ENCODE measurements around the gene SUFU. TPM values are rescaled to one million over a fixed set of nuclear protein-coding genes. Genes with fewer than 3 reads are reported as not detected.

The SUFU gene
- total RNA-seq, 1 experiment from 2014 or later: 10.6 TPM

- Mint-ChIP-seq H3K9me3 (ENCODE audit: unreplicated experiment) (no peaks in the 10 kb centered on the region), H3K27me3 (ENCODE audit: insufficient read depth, unreplicated experiment) (no peaks in the 10 kb centered on the region), H3K36me3 (ENCODE audit: insufficient read depth, unreplicated experiment) (peaks cover 5% of the 10 kb centered on the region), H3K27ac (ENCODE audit: unreplicated experiment) (peak overlapping the region; percentile 88), H3K4me1 (ENCODE audit: low read depth, unreplicated experiment) (peaks cover 42% of the 10 kb centered on the region), H3K4me3 (ENCODE audit: unreplicated experiment) (no peak overlapping the region)
- H3K4me3 ChIP-seq (ENCODE audit: low read depth, low read length): no peak overlapping the region
- no peaks in the 10 kb centered on the region for H3K36me3 ChIP-seq (ENCODE audit: control insufficient read depth, insufficient read depth, low read length)
- no TSS peak for BruUV-seq (replicated peaks)
- CTCF ChIA-PET: interaction anchor here (0.5 to 1.1 kb wide), 3 partner anchors 10 to 644 kb away, joined by 3 to 4 read pairs (median 3); no protein-coding TSS in a partner anchor
- POLR2A ChIA-PET: no interaction called here
- H3K4me1 ChIP-seq: peaks cover 30% of the 10 kb centered on the region
- H3K27me3 ChIP-seq (replicated peaks; ENCODE audit: control insufficient read depth, insufficient read depth, low read length): no peaks in the 10 kb centered on the region
- TF ChIP-seq CTCF (IDR thresholded peaks at IDR 0.05; ENCODE audit: insufficient read depth in 1 of 2, low read depth in 1 of 2, low read length in 1 of 2, severe bottlenecking in 1 of 2, unreplicated experiment in 1 of 2): no peak
- intact Hi-C loops (cut with micrococcal nuclease; ENCODE audit: unreplicated experiment): no loop called here
- no peaks in the 10 kb centered on the region for H3K9me3 ChIP-seq
- no peak for DNase-seq
These were observed 121.2 kb downstream of the SUFU start for GRCh38 chr10:102624751-102625645.

- no peak for TF ChIP-seq CTCF (IDR thresholded peaks at IDR 0.05; ENCODE audit: insufficient read depth in 1 of 2, low read depth in 1 of 2, low read length in 1 of 2, severe bottlenecking in 1 of 2, unreplicated experiment in 1 of 2)
- no peak for DNase-seq
- no peak overlapping the region for H3K4me3 ChIP-seq (ENCODE audit: low read depth, low read length)
- ChIA-PET CTCF (no interaction called here), POLR2A (no interaction called here)
- H3K27ac Mint-ChIP-seq (ENCODE audit: unreplicated experiment): peak overlapping the region; percentile 88
- no TSS peak for BruUV-seq (replicated peaks)
- no peaks in the 10 kb centered on the region for H3K27me3 Mint-ChIP-seq (ENCODE audit: insufficient read depth, unreplicated experiment)
- H3K36me3 Mint-ChIP-seq (ENCODE audit: insufficient read depth, unreplicated experiment): peaks cover 5% of the 10 kb centered on the region
- peaks cover 53% of the 10 kb centered on the region for H3K4me1 Mint-ChIP-seq (ENCODE audit: low read depth, unreplicated experiment)
- no peaks in the 10 kb centered on the region for H3K9me3 ChIP-seq
- no peaks in the 10 kb centered on the region for H3K27me3 ChIP-seq (replicated peaks; ENCODE audit: control insufficient read depth, insufficient read depth, low read length)
- H3K4me1 ChIP-seq: peaks cover 38% of the 10 kb centered on the region
- intact Hi-C loops (cut with micrococcal nuclease; ENCODE audit: unreplicated experiment): no loop called here
- no peaks in the 10 kb centered on the region for H3K9me3 Mint-ChIP-seq (ENCODE audit: unreplicated experiment)
- H3K4me3 Mint-ChIP-seq (ENCODE audit: unreplicated experiment): no peak overlapping the region
- H3K36me3 ChIP-seq (ENCODE audit: control insufficient read depth, insufficient read depth, low read length): no peaks in the 10 kb centered on the region
These were observed 122.4 kb downstream of the SUFU start for GRCh38 chr10:102626026-102626685.

- no peaks in the 10 kb centered on the region for H3K36me3 ChIP-seq (ENCODE audit: control insufficient read depth, insufficient read depth, low read length)
- ChIA-PET POLR2A (no interaction called here), CTCF (interaction anchor here (1.0 to 2.1 kb wide), 4 partner anchors 15 to 42 kb away, joined by 3 to 11 read pairs (median 6); partner anchors contain the start of gene TRIM8)
- peaks cover 38% of the 10 kb centered on the region for H3K4me1 ChIP-seq
- no peak for TF ChIP-seq CTCF (IDR thresholded peaks at IDR 0.05; ENCODE audit: insufficient read depth in 1 of 2, low read depth in 1 of 2, low read length in 1 of 2, severe bottlenecking in 1 of 2, unreplicated experiment in 1 of 2)
- no peaks in the 10 kb centered on the region for H3K9me3 ChIP-seq
- Mint-ChIP-seq H3K27me3 (ENCODE audit: insufficient read depth, unreplicated experiment) (no peaks in the 10 kb centered on the region), H3K27ac (ENCODE audit: unreplicated experiment) (peak overlapping the region; percentile 88), H3K9me3 (ENCODE audit: unreplicated experiment) (no peaks in the 10 kb centered on the region), H3K4me3 (ENCODE audit: unreplicated experiment) (no peak overlapping the region), H3K36me3 (ENCODE audit: insufficient read depth, unreplicated experiment) (peaks cover 5% of the 10 kb centered on the region), H3K4me1 (ENCODE audit: low read depth, unreplicated experiment) (peaks cover 59% of the 10 kb centered on the region)
- no peaks in the 10 kb centered on the region for H3K27me3 ChIP-seq (replicated peaks; ENCODE audit: control insufficient read depth, insufficient read depth, low read length)
- DNase-seq: no peak
- H3K4me3 ChIP-seq (ENCODE audit: low read depth, low read length): no peak overlapping the region
- BruUV-seq (replicated peaks): no TSS peak
- intact Hi-C loops (cut with micrococcal nuclease; ENCODE audit: unreplicated experiment): no loop called here
These were observed 123.5 kb downstream of the SUFU start for GRCh38 chr10:102627291-102627735.
